NCI-H1105 (cell line): ENCODE measurements around the gene ATP6V0C.
"Not testable (repeated sequence)": the region's sequence is repeated elsewhere in the genome, so short reads cannot be mapped to it uniquely, and the experiment has no call there.

Source experiments
- DNase-seq: peaks from one replicate; lab custom pipeline; 2025; lab: John Stamatoyannopoulos, UW

The ATP6V0C gene

DNA sequence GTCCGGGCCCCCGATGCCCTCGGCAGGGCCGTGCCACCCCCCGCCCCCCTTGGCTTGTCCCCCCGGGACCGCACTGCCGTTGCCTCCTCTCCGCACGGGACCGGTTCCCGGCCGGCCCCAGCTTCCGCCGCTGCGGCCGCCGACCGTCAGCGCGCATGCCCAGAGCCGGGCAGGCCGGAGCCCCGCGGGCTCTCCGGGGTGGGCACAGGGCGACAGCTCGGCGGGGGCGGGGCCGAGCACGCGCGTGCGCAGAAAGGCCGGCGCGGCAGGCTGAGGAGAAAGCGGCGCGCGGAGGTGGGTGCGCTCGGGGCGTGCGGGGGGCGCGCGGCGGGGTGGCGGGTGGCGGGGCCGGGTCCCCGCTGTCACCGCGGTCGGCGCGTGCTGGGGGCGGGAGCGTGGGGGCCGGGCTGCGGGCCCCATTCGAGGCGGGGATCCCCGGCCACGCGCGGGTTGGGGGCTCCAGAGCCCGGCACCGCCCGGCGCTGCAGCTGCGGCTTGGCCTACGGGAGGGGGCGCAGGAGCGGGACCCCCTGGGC is 38.8 kb upstream of the ATP6V0C start, which contains the start of gene TBC1D24:
Gene TBC1D24, plus strand, starts transcription at position 251 of the 536 bp plus-strand sequence. CDS start 21,022 bp downstream, outside the sequence.
- no peak for DNase-seq

- DNase-seq, result no peak
Measured at GRCh38 chr16:2475413-2476344, 38.1 kb upstream of the ATP6V0C start.

DNA sequence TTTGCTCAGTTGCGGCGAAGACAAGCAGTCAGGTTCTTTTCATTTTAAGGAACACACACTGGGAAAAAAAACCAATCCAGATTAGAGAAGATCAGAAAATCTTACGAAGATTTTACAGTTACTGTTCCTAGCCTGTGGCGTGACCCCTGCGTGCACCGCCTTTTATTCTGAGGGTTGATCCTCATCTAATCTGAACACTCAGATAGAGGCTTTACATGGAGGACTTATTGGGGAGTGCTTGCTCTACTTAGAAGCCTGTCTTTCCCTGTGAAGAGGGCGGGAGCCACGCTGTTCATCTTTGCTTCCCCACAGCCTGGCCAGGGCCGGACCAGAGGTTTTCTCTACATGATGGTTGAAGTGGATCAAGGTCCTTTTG is 37.4 kb upstream of the ATP6V0C start:
- DNase-seq, result no peak

DNA sequence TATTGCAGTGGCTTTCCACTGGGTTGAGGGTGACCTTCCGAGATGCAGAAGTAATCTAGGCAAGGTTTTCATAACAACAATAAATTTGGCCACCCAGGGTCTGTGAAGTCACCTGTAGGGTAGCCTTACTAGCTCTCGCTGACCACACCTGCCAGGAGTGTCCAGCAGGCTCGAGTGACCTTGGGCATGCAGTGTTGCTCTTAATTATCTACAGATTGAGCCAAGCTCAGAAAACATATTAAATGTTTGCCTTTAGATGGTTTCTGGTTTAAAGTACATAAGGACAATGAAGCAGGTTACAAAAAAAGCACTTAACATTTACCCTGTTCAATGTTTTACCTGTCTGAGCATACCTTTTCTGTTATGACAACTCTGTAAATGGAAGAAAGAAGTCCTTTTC is 37.0 kb upstream of the ATP6V0C start:
- no peak for DNase-seq

DNA sequence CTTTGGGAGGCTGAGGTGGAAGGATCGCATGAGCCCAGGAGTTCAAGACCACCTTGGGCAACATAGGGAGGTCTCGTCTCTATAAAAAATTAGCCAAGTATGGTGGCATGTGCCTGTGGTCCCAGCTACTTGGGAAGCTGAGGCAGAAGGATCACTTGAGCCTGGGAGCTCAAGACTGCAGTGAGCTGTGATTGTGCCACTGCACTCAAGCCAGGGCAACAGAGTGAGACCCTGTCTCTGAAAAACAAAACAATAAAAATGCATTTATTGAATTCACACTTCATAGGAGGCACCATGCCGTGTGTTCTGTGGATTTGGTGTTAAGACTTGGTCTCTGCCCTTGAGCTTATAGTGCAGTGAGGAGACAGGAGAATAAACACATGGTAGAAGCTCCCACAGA is 36.4 kb upstream of the ATP6V0C start:
- DNase-seq, result no peak

- no peak for DNase-seq
Measured at GRCh38 chr16:2478279-2478678, 35.5 kb upstream of the ATP6V0C start.

DNA sequence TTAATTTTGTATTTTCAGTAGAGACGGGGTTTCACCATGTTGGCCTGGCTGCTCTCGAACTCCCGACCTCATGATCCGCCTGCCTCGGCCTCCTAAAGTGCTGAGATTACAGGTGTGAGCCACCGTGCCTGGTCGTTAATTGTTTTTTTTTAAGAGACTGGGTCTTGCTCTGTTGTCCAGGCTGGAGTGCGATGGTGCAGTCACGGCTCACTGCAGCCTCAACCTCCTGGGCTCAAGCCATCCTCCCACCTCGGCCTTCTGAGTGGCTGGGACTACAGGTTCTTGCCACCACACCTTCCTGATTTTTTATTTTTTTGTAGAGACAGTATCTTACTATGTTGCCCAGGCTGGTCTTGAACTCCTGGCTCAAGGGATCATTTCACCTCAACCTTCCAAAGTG is 33.8 kb upstream of the ATP6V0C start:
- not testable (repeated sequence) for DNase-seq

DNA sequence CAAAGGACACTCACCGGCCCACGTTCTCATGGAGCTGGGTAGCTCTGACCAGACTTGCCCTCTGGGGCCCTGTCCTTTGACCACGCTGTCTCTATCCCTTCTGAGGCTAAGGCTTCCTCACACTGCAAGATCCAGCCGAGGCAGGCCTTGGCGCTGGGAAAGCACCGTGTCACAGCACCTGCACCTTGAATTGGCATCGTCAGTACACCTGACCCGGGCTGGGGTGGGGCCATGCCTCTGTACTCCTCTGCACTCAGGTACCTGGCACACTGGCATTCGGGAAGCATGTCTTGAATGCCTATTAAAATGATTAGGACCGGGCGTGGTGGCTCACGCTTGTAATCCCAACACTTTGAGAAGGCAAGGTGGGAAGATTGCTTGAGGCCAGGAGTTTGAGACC is 32.8 kb upstream of the ATP6V0C start:
- no peak for DNase-seq

DNA sequence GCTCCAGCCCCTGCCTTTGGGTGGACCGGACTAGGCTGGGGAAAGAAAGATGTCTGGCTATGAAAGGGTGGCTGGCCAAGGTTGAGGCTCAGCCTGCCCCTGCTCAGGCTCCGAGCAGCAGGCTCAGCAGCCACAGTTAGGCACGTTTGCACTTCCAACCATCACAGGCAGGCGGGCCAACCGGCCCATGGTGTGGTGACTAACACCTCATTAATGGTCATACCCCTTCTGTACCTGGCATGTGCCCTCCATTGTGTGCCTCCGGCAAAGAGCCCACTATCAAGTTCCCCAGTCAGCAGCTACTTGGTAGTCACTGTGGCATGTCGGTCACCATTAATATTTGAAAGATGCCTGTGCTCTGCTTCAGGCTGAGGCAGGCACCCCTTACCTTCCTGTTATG is 32.1 kb upstream of the ATP6V0C start:
- DNase-seq, result no peak

DNA sequence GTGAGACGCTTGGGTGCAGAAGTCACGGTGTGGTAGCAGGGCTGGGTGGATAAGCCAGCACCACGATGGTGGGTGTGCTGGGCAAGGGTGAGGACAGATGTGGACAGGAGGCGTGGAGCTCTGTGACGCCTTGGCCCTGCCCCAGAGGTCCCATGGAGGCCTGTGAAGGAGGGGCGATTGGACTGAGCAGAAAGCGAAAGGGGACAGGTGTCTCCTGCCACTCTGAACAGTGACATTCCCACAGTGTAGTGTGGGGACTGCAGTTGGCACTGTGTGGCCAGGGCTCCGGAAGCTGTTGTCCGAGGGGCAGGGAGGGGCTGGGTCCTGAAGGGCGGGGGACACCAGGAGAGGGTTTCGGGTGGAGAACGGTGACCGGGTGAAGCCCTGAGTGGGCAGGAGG is 31.5 kb upstream of the ATP6V0C start:
- DNase-seq, result no peak

DNA sequence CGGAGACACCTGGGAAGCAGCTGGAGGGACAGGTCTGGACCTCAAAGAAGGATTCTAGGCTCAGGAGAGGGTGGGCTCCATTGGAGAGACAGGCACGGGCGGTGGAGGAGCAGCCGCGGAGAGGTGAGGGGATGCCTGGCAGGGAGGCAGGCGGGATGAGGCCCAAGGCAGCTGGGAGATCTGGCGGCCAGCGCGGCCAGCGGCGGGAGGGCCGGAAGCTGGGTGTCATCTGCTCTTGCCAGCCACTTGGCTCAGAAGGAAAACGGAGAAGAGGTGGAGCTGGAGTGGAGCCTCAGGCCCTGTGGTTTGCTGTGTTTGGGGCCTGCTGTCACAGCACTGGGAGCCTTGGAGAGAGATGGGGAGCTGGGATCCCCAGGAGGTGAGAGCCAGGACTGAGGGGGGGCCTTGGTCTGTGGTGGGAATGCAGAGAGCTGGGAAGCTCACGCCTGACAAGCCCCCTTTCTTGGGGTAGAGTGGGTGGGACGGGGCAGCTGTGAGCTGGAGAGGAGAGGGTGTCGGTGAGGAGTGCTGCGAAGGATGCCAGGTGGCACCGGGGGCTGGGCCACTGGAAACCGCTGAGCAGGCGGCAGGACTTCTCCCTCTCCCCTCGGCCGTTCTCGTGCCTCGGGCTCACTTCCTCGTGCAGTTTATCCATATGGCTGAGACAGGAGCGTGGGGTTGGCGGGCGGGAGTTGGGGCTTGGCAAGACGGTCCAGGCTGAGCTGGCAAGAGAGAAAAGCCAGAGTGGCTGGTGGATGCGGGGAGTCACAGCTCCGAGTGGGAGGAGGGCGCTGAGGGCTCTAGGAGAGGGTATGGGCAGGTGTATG is 30.8 kb upstream of the ATP6V0C start:
- DNase-seq, result no peak

GRCh38 chr16:2483939-2484897 is 29.5 kb upstream of the ATP6V0C start:
- DNase-seq, result no peak

- DNase-seq, result no peak
Measured at GRCh38 chr16:2484898-2485508, 28.7 kb upstream of the ATP6V0C start.

DNA sequence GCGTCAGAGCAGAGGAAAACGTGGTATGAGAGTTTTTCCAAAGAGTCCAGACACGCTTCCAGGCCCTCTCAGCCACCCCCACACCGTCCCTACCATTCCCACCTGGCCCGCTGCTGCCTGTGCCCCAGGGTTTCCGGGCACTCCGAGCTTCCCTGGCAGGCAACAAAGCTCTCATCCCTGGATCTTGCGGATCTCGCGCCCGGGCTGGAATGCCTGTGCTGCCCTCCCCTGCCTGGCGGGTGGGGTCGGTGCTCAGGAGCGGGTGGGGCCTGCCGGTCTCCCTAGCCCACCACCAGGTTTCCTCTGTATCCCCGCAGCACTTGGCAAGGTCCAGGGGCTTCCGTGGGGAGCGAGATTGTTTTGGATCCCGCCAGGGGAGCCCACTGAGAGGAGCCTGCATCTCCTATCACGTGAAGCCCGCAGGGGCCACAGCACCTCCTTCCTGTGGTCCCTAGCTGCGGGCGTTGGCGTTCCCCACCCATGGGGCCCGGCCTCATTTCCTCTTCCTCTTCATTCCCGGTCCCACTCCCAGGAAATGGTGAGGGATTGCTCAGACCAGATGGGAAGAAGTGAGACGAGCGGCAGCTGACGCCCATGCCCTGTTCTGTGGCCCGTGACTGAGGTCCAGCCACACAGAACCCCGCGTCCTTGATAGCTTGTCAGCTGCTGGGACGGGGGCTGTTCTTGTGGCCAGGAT is 27.8 kb upstream of the ATP6V0C start:
- DNase-seq, result no peak

- DNase-seq, result no peak
Measured at GRCh38 chr16:2486645-2487516, 26.9 kb upstream of the ATP6V0C start.

DNA sequence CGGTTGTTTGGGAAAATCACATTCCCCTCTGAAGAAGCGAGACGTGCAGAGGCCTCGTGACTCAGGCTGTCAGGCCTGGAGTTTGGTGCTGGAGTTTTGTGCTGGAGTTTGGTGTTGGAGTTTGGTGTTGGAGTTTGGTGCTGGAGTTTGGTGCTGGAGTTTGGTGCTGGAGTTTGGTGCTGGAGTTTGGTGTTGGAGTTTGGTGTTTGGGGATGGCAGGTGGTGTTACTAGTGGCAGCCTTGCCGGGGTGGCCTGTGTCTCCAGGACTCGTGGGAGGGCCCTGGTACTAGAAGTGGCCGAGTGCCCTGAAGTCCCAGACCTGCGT is 26.3 kb upstream of the ATP6V0C start:
- DNase-seq, result no peak

DNA sequence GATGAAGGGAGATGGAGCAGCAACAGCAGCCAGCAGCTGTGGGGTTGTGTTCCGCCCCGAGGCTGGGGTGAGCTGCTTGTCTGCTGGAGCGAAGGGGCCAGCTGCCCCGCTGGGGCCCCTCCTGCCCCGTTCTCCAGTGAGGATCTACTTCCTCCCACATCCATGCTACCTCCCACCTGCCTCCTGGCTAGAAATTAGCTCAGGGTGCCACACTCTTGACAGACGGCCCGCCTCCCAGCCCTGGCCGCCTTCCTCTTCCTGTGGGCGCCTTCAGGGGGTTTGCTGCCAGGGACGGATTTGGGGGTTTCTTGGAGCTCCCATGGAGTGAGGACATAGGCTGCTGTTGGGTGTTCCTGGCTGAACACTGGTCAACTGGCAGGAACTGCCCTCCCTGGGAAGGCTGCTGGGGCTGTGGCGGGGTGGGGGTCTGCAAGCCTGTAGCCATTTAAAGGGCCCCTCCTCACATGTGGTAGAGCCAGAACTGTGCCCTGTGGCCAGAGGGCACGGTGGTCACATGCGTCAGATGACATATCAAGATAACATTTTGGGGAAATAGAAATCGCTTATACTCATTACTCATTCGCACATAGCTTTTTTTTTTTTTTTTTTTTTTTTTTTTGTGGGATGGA is 25.7 kb upstream of the ATP6V0C start:
- no peak for DNase-seq

DNA sequence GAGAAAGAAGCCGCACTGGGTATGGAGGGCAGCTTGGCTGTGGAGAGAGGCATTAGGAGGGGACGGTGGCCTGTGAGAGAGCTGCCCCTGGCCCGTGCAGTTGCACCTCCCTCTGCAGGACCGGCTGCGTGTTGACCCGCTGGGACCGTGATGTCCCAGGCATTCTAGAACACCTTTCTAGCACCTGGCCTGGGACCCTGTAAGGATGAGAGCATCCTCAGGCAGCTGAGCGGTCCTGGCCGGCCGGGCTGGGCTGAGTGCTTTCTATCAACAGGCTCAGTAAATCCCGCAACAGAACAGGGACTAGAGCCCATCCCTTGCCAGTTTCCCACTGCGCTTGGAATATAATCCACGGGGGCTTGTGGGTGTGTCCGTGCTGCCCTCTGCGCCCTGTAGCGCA is 24.2 kb upstream of the ATP6V0C start:
- no peak for DNase-seq
